K562 (cell line): Measurements from ENCODE around the gene ERFL. TPM values are rescaled to one million over a fixed set of nuclear protein-coding genes. Genes with fewer than 3 reads are reported as not detected.

Source experiments
- ATAC-seq: fragments of 200-7000 bp; cut with Tn5 transposase; 3 replicates; pipeline ENCODE4 v1.9.1; 2020; ENCODE audit warnings: moderate library complexity
- BruUV-seq: library from RNA; stranded (reverse); fragments of 400-500 nt; replicated peaks from 2 replicates; lab custom pipeline; 2021; lab: Mats Ljungman, UMichigan
- CTCF ChIA-PET: fragments of 300-600 bp; formaldehyde crosslinking; extraction: SDS; loops from one replicate; lab custom pipeline; 2021; ENCODE audit warnings: low intra/inter-chr PET ratio; lab: Yijun Ruan, JAX
- POLR2A ChIA-PET: fragments of 300-600, 350-650 bp; sonication (Branson Sonifier 250); formaldehyde crosslinking; extraction: SDS; loops from one replicate; lab custom pipeline; 2021; ENCODE audit warnings: antibody characterized with exemption, inconsistent platforms; lab: Yijun Ruan, JAX
- DNase-seq, 4 experiments: peaks; one replicate each; pipeline versions ENCODE4 v3.0.0 to v3.0.0-alpha.2; 2011 to 2018; ENCODE audit warnings: low spot score in 3 of 4, mixed read lengths in 3 of 4; ENCODE audit errors: extremely low read depth in 1 of 4
- FAIRE-seq: peaks from 2 replicates; lab custom pipeline; 2011; peaks lifted over from hg19 to GRCh38; lab: Jason Lieb, UNC
- H2AFZ ChIP-seq: 2 replicates; pipeline ENCODE4 v1.6.0; 2011; ENCODE audit warnings: low read depth, low read length, control low read depth, inconsistent platforms
- H3K27ac ChIP-seq: fragments of 200-600 bp; 3 replicates; pipeline ENCODE4 v1.8.0; 2011; ENCODE audit warnings: low read depth, mild to moderate bottlenecking, control low read depth, inconsistent platforms, low read length, moderate library complexity, mixed read lengths; ENCODE audit errors: extremely low read depth
- H3K27me3 ChIP-seq, 2 experiments: fragments of 300-600 bp in 1 of 2; 2 replicates in 1 of 2; 3 replicates in 1 of 2; pipeline versions ENCODE4 v1.6.0 to v1.8.0; 2011; ENCODE audit warnings: inconsistent platforms in 2 of 2, low read length in 2 of 2, mild to moderate bottlenecking in 1 of 2, mixed read lengths in 1 of 2, moderate library complexity in 1 of 2; ENCODE audit not compliant: control insufficient read depth in 2 of 2, insufficient read depth in 2 of 2
- H3K36me3 ChIP-seq: fragments of 300-600 bp; 3 replicates; pipeline ENCODE4 v1.8.0; 2011; ENCODE audit warnings: mild to moderate bottlenecking, low read length, inconsistent platforms; ENCODE audit not compliant: control insufficient read depth, insufficient read depth
- H3K4me1 ChIP-seq, 2 experiments: fragments of 200-600 bp in 1 of 2; replicated peaks in 1 of 2; 2 replicates in 1 of 2; 3 replicates in 1 of 2; pipeline versions ENCODE4 v1.5.1 to v1.8.0; 2011; ENCODE audit warnings: inconsistent platforms in 2 of 2, low read length in 2 of 2, mild to moderate bottlenecking in 1 of 2, mixed read lengths in 1 of 2, moderate library complexity in 1 of 2; ENCODE audit not compliant: control insufficient read depth in 2 of 2, insufficient read depth in 2 of 2
- H3K4me2 ChIP-seq: 2 replicates; pipeline ENCODE4 v1.6.1; 2011; ENCODE audit warnings: low read length, control low read depth, inconsistent platforms, mixed read lengths; ENCODE audit not compliant: insufficient read depth
- H3K4me3 ChIP-seq: fragments of 200-600 bp; sonication (generic), shearing (Covaris generic); 2 replicates; pipeline ENCODE4 v1.5.1; 2016; ENCODE audit warnings: control low read depth, inconsistent platforms
- H3K79me2 ChIP-seq: fragments of 200-600 bp; 3 replicates; pipeline ENCODE4 v1.8.0; 2011; ENCODE audit warnings: low read length, inconsistent platforms; ENCODE audit not compliant: control insufficient read depth, insufficient read depth
- H3K9ac ChIP-seq, 2 experiments: 2 replicates each; pipeline versions ENCODE4 v1.6.0 to v1.6.1; 2011; ENCODE audit warnings: low read depth in 2 of 2, low read length in 2 of 2, control low read depth in 1 of 2, inconsistent platforms in 1 of 2, mild to moderate bottlenecking in 1 of 2, mixed read lengths in 1 of 2; ENCODE audit not compliant: insufficient read depth in 1 of 2
- H3K9me1 ChIP-seq: one replicate; pipeline ENCODE4 v1.6.0; 2011; ENCODE audit warnings: inconsistent platforms, mild to moderate bottlenecking, low read length, moderate library complexity; ENCODE audit not compliant: control insufficient read depth, insufficient read depth
- H3K9me3 ChIP-seq: replicated peaks from 2 replicates; pipeline ENCODE4 v1.5.1; 2011; ENCODE audit warnings: low read depth, low read length, inconsistent platforms; ENCODE audit not compliant: control insufficient read depth, insufficient read depth
- H4K20me1 ChIP-seq: replicated peaks from 2 replicates; pipeline ENCODE4 v1.6.1; 2011; ENCODE audit warnings: low read length, inconsistent platforms, mixed read lengths; ENCODE audit not compliant: control insufficient read depth, insufficient read depth
- BRD9 ChIP-seq: fragments of 450-650 bp; IDR thresholded peaks from 2 replicates; pipeline ENCODE4 v1.6.1; 2018; ENCODE audit warnings: low read depth; ENCODE audit not compliant: partially characterized antibody
- MYBL2 ChIP-seq, 2 experiments: fragments of 450-650 bp in 1 of 2; sonication (generic) in 1 of 2; formaldehyde crosslinking in 1 of 2; IDR thresholded peaks; 2 replicates each; pipeline versions ENCODE4 v1.6.1 to v1.8.1; 2017 to 2022; ENCODE audit warnings: borderline replicate concordance in 1 of 2, inconsistent platforms in 1 of 2, low read depth in 1 of 2, mild to moderate bottlenecking in 1 of 2, missing genetic modification reagents in 1 of 2, moderate library complexity in 1 of 2
- NFXL1 ChIP-seq: fragments of 450-650 bp; formaldehyde crosslinking; IDR thresholded peaks from 2 replicates; pipeline ENCODE4 v1.4.0; 2021; ENCODE audit warnings: mild to moderate bottlenecking
- NONO ChIP-seq, 2 experiments: fragments of 200-400 bp in 1 of 2; fragments of 450-650 bp in 1 of 2; formaldehyde crosslinking in 1 of 2; IDR thresholded peaks; 2 replicates each; pipeline ENCODE4 v1.6.1; 2017; ENCODE audit warnings: low read depth in 2 of 2, mild to moderate bottlenecking in 2 of 2, moderate library complexity in 2 of 2, low read length in 1 of 2
- PHF8 ChIP-seq: fragments of 200-600 bp; sonication (generic); IDR thresholded peaks from 2 replicates; pipeline ENCODE4 v1.6.1; 2012; ENCODE audit warnings: mixed run types, mild to moderate bottlenecking, inconsistent platforms, low read length, moderate library complexity, borderline replicate concordance
- POLR2G ChIP-seq: fragments of 200-400 bp; formaldehyde crosslinking; IDR thresholded peaks from 2 replicates; pipeline ENCODE4 v1.6.1; 2017; ENCODE audit warnings: low read depth, mild to moderate bottlenecking, antibody characterized with exemption, low read length, moderate library complexity
- SUPT5H ChIP-seq: fragments of 450-650 bp; IDR thresholded peaks from 2 replicates; pipeline ENCODE4 v1.6.1; 2016
- ZNF263 ChIP-seq: sonication (generic); formaldehyde crosslinking; IDR thresholded peaks from 2 replicates; pipeline ENCODE4 v1.8.0; 2022; ENCODE audit warnings: mild to moderate bottlenecking, missing genetic modification reagents, borderline replicate concordance
- ZNF318 ChIP-seq, 2 experiments: fragments of 450-650 bp; IDR thresholded peaks; 2 replicates each; pipeline ENCODE4 v1.6.1; 2016; ENCODE audit warnings: mild to moderate bottlenecking in 2 of 2, borderline replicate concordance in 1 of 2, low read depth in 1 of 2, moderate library complexity in 1 of 2
- WGBS: fragments of 100-300 bp; shearing (Covaris generic); methylation state at CpG from one replicate; pipeline ENCODE4 v1.1.6; 2016; ENCODE audit warnings: low coverage, mixed read lengths; ENCODE audit not compliant: insufficient coverage; ENCODE audit errors: missing lambda C conversion rate; 5-methylcytosine and 5-hydroxymethylcytosine counted together
- in situ Hi-C: fragments of 300-500 bp; cut with MboI; formaldehyde crosslinking; loops from 4 replicates; pipeline ENCODE4 v1.15.0; 2018; ENCODE audit warnings: inconsistent platforms, mixed read lengths
- intact Hi-C: fragments of 100-400 bp; cut with micrococcal nuclease; formaldehyde crosslinking; loops from 2 replicates; pipeline ENCODE4 v1.14.2; 2022
- polyA plus RNA-seq, 8 experiments: library from polyadenylated mRNA; depleted of rRNA in 4 of 8; stranded (reverse) in 5 of 8; unstranded in 3 of 8; fragments of >200 nt; fragmentation: Nextera tagmentation in 2 of 8; fragmentation: Illumina TruSeq in 1 of 8; extraction: Ambion mirVana in 2 of 8; extraction: Trizol in 1 of 8; gene quantifications; 2 replicates each; pipeline versions ENCODE4 v1.2.1 to v1.2.3, GENCODE V29; 2011 to 2014; ENCODE audit warnings: inconsistent platforms in 1 of 8, missing spikeins in 1 of 8
- total RNA-seq, 7 experiments: library from RNA; depleted of rRNA in 6 of 7; stranded (reverse); fragments of >200 nt in 6 of 7; fragmentation: Illumina TruSeq in 2 of 7; extraction: Trizol in 2 of 7; gene quantifications; 2 replicates each; pipeline versions ENCODE4 v1.2.1 to v1.2.3, GENCODE V29; 2011 to 2021; ENCODE audit warnings: low replicate concordance in 1 of 7
- TF ChIP-seq, protein P1 (sequence below): sonication (generic); formaldehyde crosslinking; IDR thresholded peaks from 2 replicates; pipeline ENCODE4 v1.8.0; 2022; ENCODE audit warnings: missing genetic modification reagents, mild to moderate bottlenecking, moderate library complexity, borderline replicate concordance

ERFL gene
- total and polyA plus RNA-seq, 9 of the 15 experiments (the other 6 are each of a cell fraction or from before 2014, with no cell fraction given), result 0.07 to 0.75 (median 0.32) TPM; not detected in 4

DNA sequence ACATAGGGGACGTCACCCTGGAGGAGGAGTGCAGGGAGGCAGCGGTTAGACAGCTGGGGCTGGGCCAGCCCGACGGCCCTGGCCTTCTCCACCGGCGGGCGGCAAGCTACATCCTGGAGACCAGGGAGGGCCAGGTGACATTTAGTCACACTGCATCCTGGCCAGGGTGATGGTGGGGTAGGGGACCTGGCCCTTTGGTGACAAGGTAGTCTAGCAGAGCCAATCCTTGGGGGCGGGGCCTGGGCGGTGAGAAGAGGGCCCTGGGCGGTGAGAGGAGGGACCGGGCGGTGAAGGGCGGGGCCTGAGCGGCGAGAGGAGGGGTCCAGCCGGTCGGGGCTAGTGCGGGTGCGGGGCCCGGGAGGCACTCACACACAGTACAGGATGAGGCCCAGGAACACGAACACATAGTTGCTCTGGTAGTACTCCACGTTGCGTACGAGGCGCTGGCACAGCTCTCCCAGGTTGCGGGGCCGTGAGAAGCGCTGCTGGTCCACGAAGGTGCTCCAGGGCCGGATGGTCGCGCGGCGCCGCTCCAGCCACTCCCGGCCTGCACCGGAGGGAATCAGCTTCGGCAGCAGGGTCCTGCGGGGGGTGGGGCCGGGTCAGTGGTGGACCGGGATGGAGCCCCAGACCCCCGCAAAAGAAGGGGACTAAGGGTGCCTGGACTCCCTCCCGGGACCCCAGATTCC, 30.3 kb upstream of the ERFL start:
- Histone ChIP-seq H3K4me1 (peaks cover 15 to 40% of the 10 kb centered on the region in 2 experiments; a peak in 4 of 5 replicates), H3K27me3 (no peaks in the 10 kb centered on the region), H3K4me3 (peak overlapping the region; percentile 61), H4K20me1 (no peaks in the 10 kb centered on the region), H3K27ac (peak overlapping the region; percentile 57; the same call in 2 of the 3 replicates), H3K9me1 (no peaks in the 10 kb centered on the region), H3K36me3 (no peaks in the 10 kb centered on the region), H3K9ac (peak overlapping the region; percentile 77 to 90; a peak in 3 of 4 replicates), H3K4me2 (peak overlapping the region; percentile 93), H2AFZ (peak overlapping the region; percentile 95), H3K9me3 (no peaks in the 10 kb centered on the region), H3K79me2 (no peaks in the 10 kb centered on the region)
- WGBS, result 1% methylated on average over 38 of the region's 43 CpGs
- FAIRE-seq (no peak), DNase-seq (peak; percentile 83 to 91 (median 88)), ATAC-seq (peak; percentile 88)
- in situ Hi-C loops (loop anchor here (10.0 kb wide), 1 partner anchor 164 kb away; the partner anchor contains the start of gene CEACAM3), intact Hi-C loops (loop anchor here (1.0 to 2.0 kb wide), 3 partner anchors 65 to 86 kb away; no protein-coding TSS in a partner anchor)
- BruUV-seq, result TSS peak; percentile 68
- ChIA-PET CTCF (interaction anchor here (0.7 to 2.1 kb wide), 5 partner anchors 16 to 165 kb away, joined by 3 to 18 read pairs (median 7); partner anchors contain the start of gene RPS19), POLR2A (interaction anchor here (0.5 to 2.7 kb wide), 15 partner anchors 10 to 395 kb away, joined by 3 to 14 read pairs (median 3); partner anchors contain the start of gene RPS19)
- TF ChIP-seq, protein P1, sequence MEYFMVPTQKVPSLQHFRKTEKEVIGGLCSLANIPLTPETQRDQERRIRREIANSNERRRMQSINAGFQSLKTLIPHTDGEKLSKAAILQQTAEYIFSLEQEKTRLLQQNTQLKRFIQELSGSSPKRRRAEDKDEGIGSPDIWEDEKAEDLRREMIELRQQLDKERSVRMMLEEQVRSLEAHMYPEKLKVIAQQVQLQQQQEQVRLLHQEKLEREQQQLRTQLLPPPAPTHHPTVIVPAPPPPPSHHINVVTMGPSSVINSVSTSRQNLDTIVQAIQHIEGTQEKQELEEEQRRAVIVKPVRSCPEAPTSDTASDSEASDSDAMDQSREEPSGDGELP, result peak; percentile 91; the same call in 1 of the 2 replicates
- TF ChIP-seq MYBL2 (IDR thresholded peaks at IDR 0.05; ENCODE audit: low read depth) (no peak), MYBL2 (CRISPR knock-in tag; IDR thresholded peaks at IDR 0.05; ENCODE audit: borderline replicate concordance) (0 out of 2 replicates have a peak, but pooled peaks have one; percentile 20), BRD9 (no peak), POLR2G (peak; percentile 71), ZNF263 (CRISPR knock-in tag) (peak; percentile 73), NFXL1 (CRISPR knock-in tag) (no peak), NONO (IDR thresholded peaks at IDR 0.05; ENCODE audit: low read depth in 2 of 2, low read length in 1 of 2) (no peak), PHF8 (peak; percentile 72; the same call in 1 of the 2 replicates), ZNF318 (IDR thresholded peaks at IDR 0.05; ENCODE audit: borderline replicate concordance in 1 of 2, low read depth in 1 of 2) (no peak), SUPT5H (peak; percentile 54; the same call in 1 of the 2 replicates)
